ENCODE measurements around the gene ATAD2B. TPM values are rescaled to one million over a fixed set of nuclear protein-coding genes. Genes with fewer than 3 reads are reported as not detected.
A peak's percentile ranks its signal among the peaks of the same experiment; 100 is the strongest.

ATAD2B gene
- total RNA-seq, 3 donors from 2014 or later, result 25.8 to 38.5 (median 27.9) TPM

GRCh38 chr2:23757686-23758433 lies 169.1 kb downstream of the ATAD2B start:
- TF ChIP-seq CTCF (IDR thresholded peaks at IDR 0.05), result no peak
- Histone ChIP-seq H3K4me3 (no peak overlapping the region), H3K4me1 (ENCODE audit: low read depth) (no peaks in the 10 kb centered on the region), H3K9me3 (no peaks in the 10 kb centered on the region), H3K36me3 (ENCODE audit: low read depth) (no peaks in the 10 kb centered on the region)
- intact Hi-C loops (cut with DNase I, micrococcal nuclease), result no loop called here
- ATAC-seq (peak; percentile 89), DNase-seq (no peak)

- no peaks in the 10 kb centered on the region for H3K9me3 ChIP-seq
- no peaks in the 10 kb centered on the region for H3K36me3 ChIP-seq (ENCODE audit: low read depth)
- H3K4me3 ChIP-seq, result no peak overlapping the region
- H3K4me1 ChIP-seq (ENCODE audit: low read depth), result no peaks in the 10 kb centered on the region
- ATAC-seq (no peak), DNase-seq (no peak)
- intact Hi-C loops (cut with DNase I, micrococcal nuclease), result no loop called here
- no peak for TF ChIP-seq CTCF (IDR thresholded peaks at IDR 0.05)
Observed at GRCh38 chr2:23756593-23757292, 170.2 kb downstream of the ATAD2B start.

GRCh38 chr2:23754970-23755369 lies 172.0 kb downstream of the ATAD2B start:
- Histone ChIP-seq H3K9me3 (no peaks in the 10 kb centered on the region), H3K4me1 (ENCODE audit: low read depth) (no peaks in the 10 kb centered on the region), H3K36me3 (ENCODE audit: low read depth) (no peaks in the 10 kb centered on the region), H3K4me3 (no peak overlapping the region)
- intact Hi-C loops (cut with DNase I, micrococcal nuclease), result no loop called here
- no peak for ATAC-seq
- no peak for TF ChIP-seq CTCF (IDR thresholded peaks at IDR 0.05)
- DNase-seq, result no peak

- ATAC-seq, result no peak
- intact Hi-C loops (cut with DNase I, micrococcal nuclease), result no loop called here
- TF ChIP-seq CTCF (IDR thresholded peaks at IDR 0.05), result no peak
- DNase-seq, result no peak
- Histone ChIP-seq H3K9me3 (no peaks in the 10 kb centered on the region), H3K4me1 (ENCODE audit: low read depth) (no peaks in the 10 kb centered on the region), H3K36me3 (ENCODE audit: low read depth) (no peaks in the 10 kb centered on the region), H3K4me3 (no peak overlapping the region)
Observed at GRCh38 chr2:23753291-23754010, 173.5 kb downstream of the ATAD2B start.

- DNase-seq (no peak), ATAC-seq (no peak)
- Histone ChIP-seq H3K4me3 (no peak overlapping the region), H3K4me1 (ENCODE audit: low read depth) (no peaks in the 10 kb centered on the region), H3K9me3 (no peaks in the 10 kb centered on the region), H3K36me3 (ENCODE audit: low read depth) (no peaks in the 10 kb centered on the region)
- TF ChIP-seq CTCF (IDR thresholded peaks at IDR 0.05), result no peak
- intact Hi-C loops (cut with DNase I, micrococcal nuclease), result no loop called here
Observed at GRCh38 chr2:23751747-23752265, 175.1 kb downstream of the ATAD2B start.

All from mucosa of descending colon (tissue), 3 donors.